BJ (cell line): Measurements from ENCODE around the gene XPO6. TPM values are rescaled to one million over a fixed set of nuclear protein-coding genes. Genes with fewer than 3 reads are reported as not detected.

Source experiments
- CTCF ChIA-PET: fragments of 350-600 bp; formaldehyde crosslinking; extraction: SDS; loops from one replicate; lab custom pipeline; 2021; ENCODE audit warnings: antibody characterized with exemption, inconsistent platforms; lab: Yijun Ruan, JAX
- POLR2A ChIA-PET: fragments of 300-600 bp; sonication (Branson Sonifier 250); formaldehyde crosslinking; extraction: SDS; loops from one replicate; lab custom pipeline; 2021; ENCODE audit warnings: antibody characterized with exemption; lab: Charles Lee
- DNase-seq: peaks from one replicate; pipeline ENCODE4 v3.0.0-alpha.2; 2011; ENCODE audit warnings: low read depth
- H3K27me3 ChIP-seq: 2 replicates; pipeline ENCODE4 v1.6.0; 2011; ENCODE audit warnings: low read length; ENCODE audit not compliant: control insufficient read depth, insufficient read depth
- H3K36me3 ChIP-seq: 2 replicates; pipeline ENCODE4 v1.5.1; 2011; ENCODE audit warnings: low read length; ENCODE audit not compliant: control insufficient read depth, insufficient read depth
- H3K4me3 ChIP-seq: 2 replicates; pipeline ENCODE4 v1.5.1; 2011; ENCODE audit warnings: low read depth, mild to moderate bottlenecking, control low read depth, low read length
- polyA plus RNA-seq: library from polyadenylated mRNA; depleted of rRNA; stranded (reverse); fragments of >200 nt; gene quantifications from 2 replicates; pipeline ENCODE4 v1.2.3, GENCODE V29; 2011
- TF ChIP-seq, protein P1 (sequence below): IDR thresholded peaks from 2 replicates; pipeline ENCODE4 v1.5.1; 2011; ENCODE audit warnings: low read depth, mild to moderate bottlenecking, control low read depth, inconsistent platforms, low read length, moderate library complexity; ENCODE audit not compliant: insufficient read depth

Gene XPO6
- polyA plus RNA-seq, 1 experiment, result 239 TPM

DNA sequence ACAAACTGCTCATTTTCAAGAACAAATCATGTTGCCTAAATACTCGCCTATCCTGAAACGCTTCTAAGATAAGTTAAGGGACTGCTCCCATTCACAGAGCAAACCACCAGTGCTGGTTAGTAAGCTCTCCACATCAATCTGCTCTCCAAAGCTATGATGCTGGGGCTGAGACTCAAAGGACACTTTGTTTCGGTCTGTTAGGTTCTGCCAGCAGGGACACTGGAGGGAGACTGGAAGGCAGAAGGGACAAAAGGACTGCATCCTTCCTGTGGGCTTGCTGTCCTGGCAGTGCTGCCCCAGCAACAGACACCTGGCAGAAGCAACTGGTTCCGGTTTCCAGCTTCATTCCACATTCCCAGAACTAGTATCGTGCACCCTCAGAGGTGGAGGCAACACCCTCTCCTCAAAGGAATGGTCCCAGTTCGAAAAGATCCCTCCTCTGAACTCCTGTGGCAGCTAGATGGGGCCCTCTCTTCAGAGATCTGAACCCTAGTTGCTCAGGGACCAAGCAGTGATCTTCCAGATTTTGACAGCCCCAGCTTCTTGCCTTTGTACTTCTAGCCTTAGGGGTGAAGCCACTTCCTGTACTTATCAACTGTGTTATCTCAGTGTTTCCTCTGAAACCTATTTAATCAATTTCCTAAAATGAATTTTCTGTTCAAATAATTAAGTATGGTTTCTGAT lies 74.9 kb downstream of the XPO6 start:
- DNase-seq, result no peak
- Histone ChIP-seq H3K36me3 (peaks cover 8% of the 10 kb centered on the region), H3K27me3 (no peaks in the 10 kb centered on the region), H3K4me3 (no peak overlapping the region)
- ChIA-PET POLR2A (no interaction called here), CTCF (interaction anchor here (0.9 to 1.6 kb wide), 2 partner anchors 77 to 81 kb away, joined by 3 to 7 read pairs; no protein-coding TSS in a partner anchor)
- TF ChIP-seq, protein P1, sequence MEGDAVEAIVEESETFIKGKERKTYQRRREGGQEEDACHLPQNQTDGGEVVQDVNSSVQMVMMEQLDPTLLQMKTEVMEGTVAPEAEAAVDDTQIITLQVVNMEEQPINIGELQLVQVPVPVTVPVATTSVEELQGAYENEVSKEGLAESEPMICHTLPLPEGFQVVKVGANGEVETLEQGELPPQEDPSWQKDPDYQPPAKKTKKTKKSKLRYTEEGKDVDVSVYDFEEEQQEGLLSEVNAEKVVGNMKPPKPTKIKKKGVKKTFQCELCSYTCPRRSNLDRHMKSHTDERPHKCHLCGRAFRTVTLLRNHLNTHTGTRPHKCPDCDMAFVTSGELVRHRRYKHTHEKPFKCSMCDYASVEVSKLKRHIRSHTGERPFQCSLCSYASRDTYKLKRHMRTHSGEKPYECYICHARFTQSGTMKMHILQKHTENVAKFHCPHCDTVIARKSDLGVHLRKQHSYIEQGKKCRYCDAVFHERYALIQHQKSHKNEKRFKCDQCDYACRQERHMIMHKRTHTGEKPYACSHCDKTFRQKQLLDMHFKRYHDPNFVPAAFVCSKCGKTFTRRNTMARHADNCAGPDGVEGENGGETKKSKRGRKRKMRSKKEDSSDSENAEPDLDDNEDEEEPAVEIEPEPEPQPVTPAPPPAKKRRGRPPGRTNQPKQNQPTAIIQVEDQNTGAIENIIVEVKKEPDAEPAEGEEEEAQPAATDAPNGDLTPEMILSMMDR, result no peak

DNA sequence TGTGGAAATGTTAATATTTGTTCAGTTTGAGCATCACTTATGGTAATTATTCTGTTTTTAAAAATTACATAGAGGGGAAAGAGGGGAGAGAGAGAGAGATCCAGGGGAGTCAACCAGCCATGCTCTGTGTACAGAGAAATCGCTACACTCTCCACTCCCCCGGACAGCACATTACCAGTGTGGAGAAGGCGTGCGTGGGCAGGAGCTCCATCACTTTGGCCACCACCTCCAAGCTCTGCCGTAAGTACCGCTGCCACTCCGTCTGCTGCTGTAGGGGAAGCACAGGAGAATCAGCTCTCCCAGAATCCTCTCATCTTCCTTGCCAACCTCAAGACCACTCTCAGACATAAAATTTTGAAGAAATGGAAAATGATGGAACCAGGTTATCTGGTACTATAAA lies 78.1 kb downstream of the XPO6 start:
- POLR2A ChIA-PET, result no interaction called here
- CTCF ChIA-PET, result interaction anchor here (1.8 to 2.3 kb wide), 2 partner anchors 11 to 84 kb away, joined by 4 to 6 read pairs; no protein-coding TSS in a partner anchor
- Histone ChIP-seq H3K4me3 (no peak overlapping the region), H3K36me3 (peaks cover 20% of the 10 kb centered on the region), H3K27me3 (no peaks in the 10 kb centered on the region)
- DNase-seq, result no peak
- TF ChIP-seq, protein P1, result no peak

DNA sequence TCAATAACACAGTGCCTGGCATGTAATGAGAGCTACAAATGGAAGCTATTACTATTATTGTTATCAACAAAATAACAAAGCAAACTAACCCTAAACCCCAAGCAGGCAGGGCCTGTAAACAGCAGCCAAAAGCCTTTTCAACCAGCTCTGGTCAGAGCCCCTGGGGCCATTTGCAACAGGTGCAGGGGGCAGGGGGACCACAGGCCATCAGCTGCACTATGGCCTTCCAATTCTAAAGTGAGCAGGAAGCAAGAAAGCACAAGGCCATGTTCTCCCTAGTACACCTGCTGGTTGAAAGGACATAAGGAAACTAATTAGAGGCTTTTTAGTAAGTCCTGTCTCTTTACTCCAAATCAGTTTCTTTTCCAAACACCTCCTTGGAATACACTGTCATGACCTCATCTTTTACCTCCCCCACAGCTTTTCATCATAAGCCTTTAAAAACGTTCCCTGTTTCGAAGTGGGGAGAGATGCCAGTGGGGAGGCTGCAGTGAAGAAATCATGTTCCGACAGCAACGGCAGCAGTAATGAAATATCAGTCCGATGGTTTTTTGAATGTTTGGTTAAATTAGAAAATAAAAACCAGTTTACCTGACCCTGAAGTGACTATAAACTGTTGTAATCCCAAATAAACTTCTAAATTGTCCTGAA lies 79.9 kb downstream of the XPO6 start:
- POLR2A ChIA-PET, result no interaction called here
- Histone ChIP-seq H3K4me3 (no peak overlapping the region), H3K36me3 (peaks cover 27% of the 10 kb centered on the region), H3K27me3 (no peaks in the 10 kb centered on the region)
- no peak for DNase-seq
- TF ChIP-seq, protein P1, result no peak
- CTCF ChIA-PET, result interaction anchor here (1.3 to 2.4 kb wide), 2 partner anchors 17 to 86 kb away, joined by 5 to 9 read pairs; no protein-coding TSS in a partner anchor

DNA sequence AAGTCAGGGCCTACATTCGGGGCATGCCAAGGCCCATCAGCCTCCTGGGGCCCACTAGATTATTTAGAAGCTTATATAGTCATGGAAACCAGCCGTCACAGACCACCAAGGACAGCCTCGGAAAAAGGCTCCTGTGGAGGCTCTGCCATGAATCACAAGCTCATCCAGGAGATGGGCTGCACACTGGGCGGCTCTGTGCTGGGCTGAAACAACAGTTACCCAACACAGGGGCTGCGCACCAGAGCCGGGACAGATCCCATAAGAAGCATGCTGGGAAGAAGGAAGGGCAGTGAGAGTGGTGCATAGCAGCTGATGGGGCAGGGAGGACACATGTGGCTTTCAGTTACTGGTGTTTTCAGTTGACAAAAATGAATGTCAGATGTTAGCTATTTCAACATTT lies 80.6 kb downstream of the XPO6 start:
- CTCF ChIA-PET, result interaction anchor here (1.2 to 2.4 kb wide), 3 partner anchors 8 to 87 kb away, joined by 3 to 9 read pairs (median 5); no protein-coding TSS in a partner anchor

More for the DNA sequence above, 80.6 kb downstream of the XPO6 start:
- no peak for DNase-seq
- TF ChIP-seq, protein P1, result no peak
- Histone ChIP-seq H3K36me3 (peaks cover 28% of the 10 kb centered on the region), H3K27me3 (no peaks in the 10 kb centered on the region), H3K4me3 (no peak overlapping the region)
- POLR2A ChIA-PET, result no interaction called here
